Measurements from ENCODE around the gene GOLGA3. TPM values are rescaled to one million over a fixed set of nuclear protein-coding genes. Genes with fewer than 3 reads are reported as not detected.
A peak's percentile ranks its signal among the peaks of the same experiment; 100 is the strongest.
"Not testable (repeated sequence)": the region's sequence is repeated elsewhere in the genome, so short reads cannot be mapped to it uniquely, and the experiment has no call there.

GOLGA3 gene
- 10 to 100 TPM; 43.9 to 51.4 TPM for total RNA-seq

DNA sequence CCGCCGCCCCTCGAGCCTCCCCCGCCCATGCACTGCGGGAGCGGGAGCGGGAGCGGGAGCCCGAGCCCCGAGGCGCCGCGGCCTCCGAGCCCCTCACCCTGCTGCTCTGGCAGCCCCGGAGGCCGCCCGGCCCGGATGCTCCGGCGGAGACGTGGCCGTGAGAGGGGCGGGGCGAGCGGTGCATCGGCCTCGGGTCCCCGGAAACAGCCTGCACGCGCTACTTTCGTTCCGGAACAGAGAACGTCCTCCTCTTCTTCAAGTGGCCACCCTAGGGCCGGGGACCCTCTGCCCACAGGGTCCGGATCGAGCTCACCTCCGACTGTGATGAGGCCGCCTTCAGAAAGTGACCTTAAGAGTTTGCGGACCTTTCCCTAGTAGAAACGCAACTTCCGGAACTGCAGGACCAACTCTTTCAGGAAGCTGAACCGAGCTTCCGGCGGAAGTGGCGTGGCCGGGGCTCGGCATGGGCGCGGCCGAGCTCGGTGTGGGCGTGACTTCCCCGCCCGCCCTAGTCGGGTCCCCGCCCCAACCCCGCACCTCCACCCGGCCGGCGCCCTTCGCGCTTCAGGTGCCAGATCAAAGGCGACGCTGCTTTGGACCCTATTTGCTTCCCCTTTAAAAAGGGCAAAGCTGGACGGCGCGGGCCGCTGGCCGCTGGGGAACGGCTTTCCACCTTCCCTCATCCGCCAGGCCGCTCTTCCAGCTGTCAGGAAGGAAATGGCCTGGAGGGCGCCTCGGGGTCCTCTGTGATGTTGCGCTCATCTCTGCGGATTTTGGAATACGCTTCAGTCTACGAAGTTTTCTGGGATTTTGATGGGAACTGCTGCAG is at the start of gene GOLGA3:
Gene GOLGA3, minus strand, starts transcription at position 164 of the 829 bp plus-strand sequence. CDS start 6,741 bp downstream, outside the sequence.
- Mint-ChIP-seq H3K4me1 (peaks cover 56% of the 10 kb centered on the region), H3K4me3 (peak within 1 kb of the TSS; percentile 93), H3K27me3 (no peaks in the 10 kb centered on the region), H3K27ac (peak within 1 kb of the TSS; percentile 100), H3K9me3 (no peaks in the 10 kb centered on the region), H3K36me3 (ENCODE audit: low read depth) (peaks cover 65% of the 10 kb centered on the region)
- ChIA-PET POLR2A (no interaction called here), CTCF (interaction anchor here (1.2 to 2.1 kb wide), 2 partner anchors 35 to 76 kb away, joined by 4 to 7 read pairs; no protein-coding TSS in a partner anchor)
- DNase-seq, result peak; percentile 95

- H3K27ac Mint-ChIP-seq, H3K9me3 Mint-ChIP-seq, POLR2A ChIA-PET, CTCF ChIA-PET, H3K27me3 Mint-ChIP-seq, DNase-seq, H3K4me3 Mint-ChIP-seq: not testable (repeated sequence)
- Mint-ChIP-seq H3K36me3 (ENCODE audit: low read depth) (peaks cover 53% of the 10 kb centered on the region), H3K4me1 (peaks cover 33% of the 10 kb centered on the region)
Observed at GRCh38 chr12:132874620-132875019, 46.0 kb upstream of the GOLGA3 start.

- ChIA-PET POLR2A (no interaction called here), CTCF (interaction anchor here (0.9 to 1.4 kb wide), 2 partner anchors 26 to 30 kb away, joined by 3 to 7 read pairs; no protein-coding TSS in a partner anchor)
- no peak overlapping the region for H3K4me3 Mint-ChIP-seq
- H3K36me3 Mint-ChIP-seq (ENCODE audit: low read depth), result peaks cover 55% of the 10 kb centered on the region
- peak overlapping the region; percentile 85 for H3K27ac Mint-ChIP-seq
- H3K9me3 Mint-ChIP-seq, result no peaks in the 10 kb centered on the region
- H3K27me3 Mint-ChIP-seq, result no peaks in the 10 kb centered on the region
- no peak for DNase-seq
- peaks cover 35% of the 10 kb centered on the region for H3K4me1 Mint-ChIP-seq
Observed at GRCh38 chr12:132874175-132874574, 45.5 kb upstream of the GOLGA3 start.

GRCh38 chr12:132873724-132874123 is 45.1 kb upstream of the GOLGA3 start:
- ChIA-PET CTCF (interaction anchor here (0.6 to 1.4 kb wide), 4 partner anchors 25 to 162 kb away, joined by 3 to 7 read pairs (median 5); no protein-coding TSS in a partner anchor), POLR2A (no interaction called here)
- peak overlapping the region; percentile 85 for H3K27ac Mint-ChIP-seq
- no peaks in the 10 kb centered on the region for H3K9me3 Mint-ChIP-seq
- peaks cover 57% of the 10 kb centered on the region for H3K36me3 Mint-ChIP-seq (ENCODE audit: low read depth)
- DNase-seq, result no peak
- H3K4me3 Mint-ChIP-seq, result peak overlapping the region; percentile 34
- H3K4me1 Mint-ChIP-seq, result peaks cover 36% of the 10 kb centered on the region
- no peaks in the 10 kb centered on the region for H3K27me3 Mint-ChIP-seq

DNA sequence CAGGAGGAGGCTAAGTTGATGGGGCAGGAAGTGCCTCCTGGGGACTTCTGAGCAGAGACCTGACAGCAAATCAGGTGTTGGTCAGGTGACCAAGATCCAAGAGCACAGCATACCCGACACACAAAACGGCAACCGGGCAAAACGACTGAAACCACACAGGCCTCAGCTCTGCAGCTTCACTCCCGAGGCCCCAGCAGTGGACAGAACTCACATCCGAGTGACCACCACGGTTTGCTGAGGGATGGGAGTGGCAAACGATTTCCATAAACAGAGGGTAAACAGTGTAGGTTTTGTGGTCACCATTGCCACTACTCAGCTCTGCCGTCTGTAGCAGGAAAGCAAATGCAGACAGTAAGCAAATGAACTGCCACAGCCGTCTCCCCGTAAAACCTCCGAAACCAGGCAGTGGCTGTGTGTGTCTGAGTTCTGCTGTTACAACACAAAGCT is 44.3 kb upstream of the GOLGA3 start:
- CTCF ChIA-PET, result interaction anchor here (0.6 to 1.4 kb wide), 5 partner anchors 8 to 162 kb away, joined by 3 to 7 read pairs (median 5); no protein-coding TSS in a partner anchor
- Mint-ChIP-seq H3K4me1 (peaks cover 37% of the 10 kb centered on the region), H3K9me3 (no peaks in the 10 kb centered on the region), H3K27me3 (no peaks in the 10 kb centered on the region), H3K27ac (peak overlapping the region; percentile 92), H3K36me3 (ENCODE audit: low read depth) (peaks cover 61% of the 10 kb centered on the region), H3K4me3 (peak overlapping the region; percentile 55)
- POLR2A ChIA-PET, result no interaction called here
- peak; percentile 59 for DNase-seq

DNA sequence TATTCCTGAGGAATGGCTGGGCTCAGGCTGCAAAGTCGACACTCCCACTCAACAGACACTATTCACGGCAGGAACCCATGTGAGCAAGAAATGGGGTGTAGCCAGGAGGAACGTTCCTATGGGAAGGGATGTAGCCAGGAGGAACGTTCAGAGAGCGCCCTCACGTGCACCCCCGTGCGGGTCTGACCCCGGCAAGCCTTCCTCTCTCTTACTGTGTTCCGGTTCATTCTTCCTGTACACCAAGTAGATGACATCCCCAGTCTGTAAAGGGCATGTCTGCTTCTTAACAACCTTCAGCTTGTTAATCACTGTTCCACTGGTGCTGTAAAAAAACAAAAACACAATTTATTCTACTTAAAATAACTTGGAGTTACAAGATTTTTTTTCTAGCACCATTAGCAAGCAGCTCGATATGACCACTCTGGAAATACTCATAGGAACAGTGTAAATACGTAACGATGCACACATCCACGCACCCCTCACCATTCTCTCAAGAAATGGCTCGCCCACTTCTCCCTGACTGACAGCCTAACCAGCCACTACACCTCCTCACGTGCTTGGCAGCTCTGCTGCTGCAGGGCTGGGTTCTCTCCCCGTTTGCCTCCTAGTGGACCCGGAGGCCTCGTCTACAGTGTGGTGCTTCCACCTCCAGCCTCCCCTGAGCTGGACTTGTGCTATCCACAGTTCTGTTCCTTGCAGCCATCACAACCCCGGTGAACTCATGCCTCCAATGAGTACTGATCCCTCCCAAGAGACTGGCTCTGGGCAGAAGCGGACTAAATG is 43.6 kb upstream of the GOLGA3 start:
- no peaks in the 10 kb centered on the region for H3K27me3 Mint-ChIP-seq
- H3K4me1 Mint-ChIP-seq, result peaks cover 41% of the 10 kb centered on the region
- H3K27ac Mint-ChIP-seq, result peak overlapping the region; percentile 92
- CTCF ChIA-PET, result interaction anchor here (1.3 kb wide), 1 partner anchor 9 kb away, joined by 4 read pairs; no protein-coding TSS in a partner anchor
- H3K4me3 Mint-ChIP-seq, result peak overlapping the region; percentile 55
- H3K9me3 Mint-ChIP-seq, result no peaks in the 10 kb centered on the region
- DNase-seq, result no peak
- POLR2A ChIA-PET, result no interaction called here
- peaks cover 63% of the 10 kb centered on the region for H3K36me3 Mint-ChIP-seq (ENCODE audit: low read depth)

GRCh38 chr12:132869551-132869950 is 40.9 kb upstream of the GOLGA3 start:
- no peak overlapping the region for H3K27ac Mint-ChIP-seq
- H3K4me3 Mint-ChIP-seq, result no peak overlapping the region
- no peaks in the 10 kb centered on the region for H3K27me3 Mint-ChIP-seq
- peaks cover 48% of the 10 kb centered on the region for H3K4me1 Mint-ChIP-seq
- ChIA-PET CTCF (interaction anchor here (1.1 kb wide), 1 partner anchor 106 kb away, joined by 3 read pairs; no protein-coding TSS in a partner anchor), POLR2A (no interaction called here)
- H3K36me3 Mint-ChIP-seq (ENCODE audit: low read depth), result peaks cover 67% of the 10 kb centered on the region
- no peaks in the 10 kb centered on the region for H3K9me3 Mint-ChIP-seq
- no peak for DNase-seq

DNA sequence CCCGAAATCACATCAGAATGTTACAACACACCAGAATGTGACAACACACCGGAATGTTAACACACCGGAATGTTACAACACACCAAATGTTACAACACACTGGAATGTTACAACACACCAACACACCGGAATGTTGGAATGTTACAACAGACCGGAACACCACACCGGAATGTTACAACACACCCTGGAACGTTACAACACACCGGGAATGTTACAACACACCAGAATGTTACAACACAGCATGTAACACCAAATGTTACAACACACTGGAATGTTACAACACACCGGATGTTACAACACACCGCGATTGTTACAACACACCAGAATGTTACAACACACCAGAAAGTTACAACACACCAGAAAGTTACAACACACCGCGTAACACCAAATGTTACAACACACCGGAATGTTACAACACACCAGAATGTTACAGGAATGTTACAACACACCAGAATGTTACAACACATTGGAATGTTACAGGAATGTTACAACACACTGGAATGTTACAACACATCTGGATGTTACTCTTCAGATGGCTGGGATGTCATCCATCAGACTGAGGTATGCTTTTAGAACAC is 37.7 kb upstream of the GOLGA3 start:
- Mint-ChIP-seq H3K4me3 (no peak overlapping the region), H3K27ac (no peak overlapping the region), H3K4me1 (peaks cover 26% of the 10 kb centered on the region), H3K27me3 (no peaks in the 10 kb centered on the region), H3K36me3 (ENCODE audit: low read depth) (peaks cover 58% of the 10 kb centered on the region), H3K9me3 (no peaks in the 10 kb centered on the region)
- POLR2A ChIA-PET, result no interaction called here
- CTCF ChIA-PET, result no interaction called here
- DNase-seq, result no peak

GRCh38 chr12:132861558-132861957 is 32.9 kb upstream of the GOLGA3 start:
- H3K27me3 Mint-ChIP-seq, result no peaks in the 10 kb centered on the region
- H3K4me3 Mint-ChIP-seq, result no peak overlapping the region
- no peaks in the 10 kb centered on the region for H3K9me3 Mint-ChIP-seq
- H3K36me3 Mint-ChIP-seq (ENCODE audit: low read depth), result peaks cover 56% of the 10 kb centered on the region
- ChIA-PET CTCF (no interaction called here), POLR2A (no interaction called here)
- DNase-seq, result no peak
- H3K4me1 Mint-ChIP-seq, result peaks cover 11% of the 10 kb centered on the region
- no peak overlapping the region for H3K27ac Mint-ChIP-seq

GRCh38 chr12:132858718-132859266 is 30.1 kb upstream of the GOLGA3 start:
- DNase-seq, result no peak
- no peak overlapping the region for H3K27ac Mint-ChIP-seq
- H3K4me3 Mint-ChIP-seq, result no peak overlapping the region
- ChIA-PET CTCF (interaction anchor here (0.6 kb wide), 1 partner anchor 732 kb away, joined by 3 read pairs; no protein-coding TSS in a partner anchor), POLR2A (no interaction called here)
- peaks cover 5% of the 10 kb centered on the region for H3K4me1 Mint-ChIP-seq
- no peaks in the 10 kb centered on the region for H3K9me3 Mint-ChIP-seq
- no peaks in the 10 kb centered on the region for H3K27me3 Mint-ChIP-seq
- peaks cover 55% of the 10 kb centered on the region for H3K36me3 Mint-ChIP-seq (ENCODE audit: low read depth)

GRCh38 chr12:132857019-132857418 is 28.4 kb upstream of the GOLGA3 start:
- H3K27ac Mint-ChIP-seq, DNase-seq, H3K4me3 Mint-ChIP-seq, H3K27me3 Mint-ChIP-seq, H3K9me3 Mint-ChIP-seq, POLR2A ChIA-PET, H3K4me1 Mint-ChIP-seq, CTCF ChIA-PET: not testable (repeated sequence)
- H3K36me3 Mint-ChIP-seq (ENCODE audit: low read depth), result peaks cover 65% of the 10 kb centered on the region

DNA sequence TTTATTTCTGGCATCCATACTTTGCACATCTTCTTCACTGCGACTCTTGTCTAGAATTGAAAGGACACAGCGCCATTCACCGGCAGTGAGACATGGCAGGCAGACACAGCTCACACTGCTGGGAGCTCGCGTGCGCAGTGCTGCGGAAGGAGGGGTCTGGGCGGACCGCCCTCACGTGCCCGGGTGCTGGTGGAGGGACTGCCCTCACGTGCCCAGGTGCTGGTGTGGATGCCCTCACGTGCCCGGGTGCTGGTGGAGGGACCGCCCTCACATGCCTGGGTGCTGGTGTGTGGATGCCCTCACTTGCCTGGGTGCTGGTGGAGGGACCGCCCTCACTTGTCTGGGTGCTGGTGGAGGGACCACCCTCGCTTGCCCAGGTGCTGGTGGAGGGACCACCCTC is 27.9 kb upstream of the GOLGA3 start:
- ChIA-PET CTCF (no interaction called here), POLR2A (no interaction called here)
- Mint-ChIP-seq H3K27ac (peak overlapping the region; percentile 46), H3K27me3 (no peaks in the 10 kb centered on the region), H3K4me3 (no peak overlapping the region), H3K4me1 (peaks cover 5% of the 10 kb centered on the region), H3K9me3 (no peaks in the 10 kb centered on the region), H3K36me3 (ENCODE audit: low read depth) (peaks cover 66% of the 10 kb centered on the region)
- DNase-seq, result no peak

Data from activated CD4-positive, alpha-beta T cell treated with anti-CD3 and anti-CD28 coated beads, Interleukin-2, amount 10 ng/mL, durations not matched to agents 7 days and 5 days (primary cell).